Astrocyte of the cerebellum (primary cell): ENCODE results near the gene EHD1.

Source experiments
- DNase-seq: peaks from one replicate; pipeline ENCODE4 v3.0.0-alpha.2; 2011; ENCODE audit warnings: low read depth
- H3K4me3 ChIP-seq: 2 replicates; pipeline ENCODE4 v1.5.1; 2011; ENCODE audit warnings: mild to moderate bottlenecking, low read depth, low read length, moderate library complexity
- CTCF ChIP-seq: IDR thresholded peaks from 2 replicates; pipeline ENCODE4 v1.5.1; 2012; ENCODE audit warnings: low read length, low read depth, moderate library complexity, mild to moderate bottlenecking; ENCODE audit errors: missing control alignments
- in situ Hi-C: cut with HindIII; loops from 2 replicates; pipeline ENCODE4 v1.10.0; 2017; ENCODE audit warnings: low sequenced_read_pairs

The EHD1 gene

GRCh38 chr11:64892838-64893193 lies 14.4 kb upstream of the EHD1 start:
- no peak overlapping the region for H3K4me3 ChIP-seq
- in situ Hi-C loops: loop anchor here (5.0 kb wide), 2 partner anchors 39 to 46 kb away; no protein-coding TSS in a partner anchor
- TF ChIP-seq CTCF: no peak
- DNase-seq: no peak

GRCh38 chr11:64892411-64892831 lies 14.0 kb upstream of the EHD1 start:
- no peak for TF ChIP-seq CTCF
- in situ Hi-C loops: loop anchor here (5.0 kb wide), 2 partner anchors 40 to 45 kb away; no protein-coding TSS in a partner anchor
- no peak overlapping the region for H3K4me3 ChIP-seq
- no peak for DNase-seq

DNA sequence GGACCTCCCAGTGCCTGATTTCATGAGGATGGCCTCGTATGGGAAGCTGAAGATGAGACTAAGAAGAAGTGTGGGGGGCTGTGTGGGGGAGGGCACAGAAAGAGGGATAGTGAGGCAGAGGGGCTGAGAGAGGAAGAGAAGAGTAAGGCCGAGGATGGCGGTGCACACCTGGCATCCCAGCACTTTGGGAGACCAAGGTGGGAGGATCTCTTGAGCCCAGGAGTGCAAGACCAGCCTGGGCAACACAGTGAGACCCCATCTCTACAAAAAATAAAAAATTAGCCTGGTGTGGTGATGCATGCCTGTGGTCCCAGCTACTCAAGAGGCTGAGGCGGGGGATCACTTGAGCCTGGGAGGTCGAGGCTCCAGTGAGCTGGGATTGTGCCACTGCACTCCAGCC lies 13.5 kb upstream of the EHD1 start:
- no peak for DNase-seq
- H3K4me3 ChIP-seq: no peak overlapping the region
- in situ Hi-C loops: loop anchor here (5.0 kb wide), 2 partner anchors 40 to 45 kb away; no protein-coding TSS in a partner anchor
- TF ChIP-seq CTCF: no peak

DNA sequence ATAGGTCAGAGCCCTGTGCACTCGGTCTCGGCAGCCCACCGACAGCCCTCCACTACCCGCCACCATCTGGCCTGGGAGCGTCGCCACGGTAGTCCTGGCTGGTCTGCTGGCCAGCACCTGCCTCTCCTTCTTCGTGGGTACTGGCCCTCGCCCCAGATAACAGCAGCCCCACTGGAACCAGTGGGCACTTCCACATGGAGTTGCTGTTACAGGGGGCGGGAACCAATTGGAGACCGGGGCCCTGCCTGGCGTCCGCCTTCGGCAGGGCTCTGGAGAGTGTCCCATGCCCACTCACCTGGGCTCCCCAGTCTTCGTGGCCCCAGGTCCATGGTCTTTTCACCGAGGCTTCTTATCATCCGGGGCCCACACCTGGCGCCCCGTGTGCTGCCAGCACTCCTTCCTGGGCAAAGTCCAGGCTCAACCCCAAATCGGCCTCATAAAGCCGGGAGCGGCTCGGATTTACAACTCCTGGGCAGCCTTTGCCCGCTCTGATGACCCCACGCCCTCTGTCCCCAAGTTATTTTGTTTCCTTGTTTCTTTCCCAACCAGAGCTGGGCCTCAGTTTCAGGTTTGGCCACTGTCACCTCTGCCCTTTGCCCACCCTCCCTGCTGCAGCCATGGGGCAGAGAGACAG lies 12.9 kb upstream of the EHD1 start:
- in situ Hi-C loops: loop anchor here (5.0 kb wide), 2 partner anchors 41 to 44 kb away; no protein-coding TSS in a partner anchor
- DNase-seq: no peak
- no peak overlapping the region for H3K4me3 ChIP-seq
- no peak for TF ChIP-seq CTCF

- in situ Hi-C loops: loop anchor here (5.0 kb wide), 2 partner anchors 42 to 43 kb away; no protein-coding TSS in a partner anchor
- DNase-seq: no peak
- no peak overlapping the region for H3K4me3 ChIP-seq
- no peak for TF ChIP-seq CTCF
Measured at GRCh38 chr11:64890522-64890939, 12.1 kb upstream of the EHD1 start.

DNA sequence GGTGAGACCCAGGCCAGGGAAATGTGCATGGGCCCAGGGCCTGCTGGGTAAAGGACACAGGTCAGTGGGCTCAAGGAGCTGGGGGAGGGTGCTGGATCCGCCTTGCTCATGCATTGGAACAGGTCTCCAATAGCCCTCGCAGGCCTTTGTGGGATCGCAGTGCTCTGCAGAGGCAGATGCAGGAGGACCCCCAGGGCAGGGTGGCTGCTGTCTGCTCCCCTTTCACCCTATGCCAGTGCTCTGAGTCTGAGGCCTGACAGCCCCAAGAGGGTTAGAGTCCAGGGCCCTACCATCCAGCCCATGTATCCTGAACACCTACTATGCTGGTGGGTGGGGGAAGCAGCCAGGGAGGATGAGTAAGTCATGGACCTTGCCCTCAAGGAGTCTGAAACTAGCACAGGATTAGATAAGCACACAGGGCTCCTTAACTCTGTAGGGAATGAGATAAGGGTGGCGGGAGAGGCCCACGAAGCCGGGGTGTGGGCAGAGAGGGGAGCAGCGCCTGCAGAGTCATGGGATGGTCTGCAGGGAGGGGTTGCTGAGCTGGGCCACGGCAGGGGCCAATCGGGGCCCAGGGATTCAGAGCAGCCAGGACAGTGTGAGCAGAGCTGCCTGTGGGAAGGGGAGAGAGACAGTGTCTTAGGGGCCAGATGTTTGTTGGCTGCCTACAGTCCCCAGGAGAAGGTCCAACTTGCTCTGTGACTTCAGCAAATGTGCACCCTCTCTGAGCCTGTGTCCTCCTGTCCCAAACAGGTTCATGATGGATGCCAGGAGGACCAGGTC lies 10.5 kb upstream of the EHD1 start:
- no peak for DNase-seq
- no peak for TF ChIP-seq CTCF
- in situ Hi-C loops: no loop called here
- H3K4me3 ChIP-seq: no peak overlapping the region
